K562 (cell line): ENCODE data around the gene SLC15A5. TPM values are rescaled to one million over a fixed set of nuclear protein-coding genes. Genes with fewer than 3 reads are reported as not detected.

Experiments
- ATAC-seq: fragments of 200-7000 bp; cut with Tn5 transposase; 3 replicates; pipeline ENCODE4 v1.9.1; 2020; ENCODE audit warnings: moderate library complexity
- Bru-seq: library from RNA; stranded (reverse); fragments of 400-500 nt; gene quantifications from one replicate; lab custom pipeline; 2021; lab: Mats Ljungman, UMichigan
- BruChase-seq, 2 experiments: library from RNA; stranded (reverse); fragments of 400-500 nt; gene quantifications; one replicate each; lab custom pipeline; 2021; lab: Mats Ljungman, UMichigan
- BruUV-seq: library from RNA; stranded (reverse); fragments of 400-500 nt; replicated peaks from 2 replicates; lab custom pipeline; 2021; lab: Mats Ljungman, UMichigan
- CTCF ChIA-PET: fragments of 300-600 bp; formaldehyde crosslinking; extraction: SDS; loops from one replicate; lab custom pipeline; 2021; ENCODE audit warnings: low intra/inter-chr PET ratio; lab: Yijun Ruan, JAX
- POLR2A ChIA-PET: fragments of 300-600, 350-650 bp; sonication (Branson Sonifier 250); formaldehyde crosslinking; extraction: SDS; loops from one replicate; lab custom pipeline; 2021; ENCODE audit warnings: antibody characterized with exemption, inconsistent platforms; lab: Yijun Ruan, JAX
- DNase-seq, 4 experiments: peaks; one replicate each; pipeline versions ENCODE4 v3.0.0 to v3.0.0-alpha.2; 2011 to 2018; ENCODE audit warnings: low spot score in 3 of 4, mixed read lengths in 3 of 4; ENCODE audit errors: extremely low read depth in 1 of 4
- FAIRE-seq: peaks from 2 replicates; lab custom pipeline; 2011; peaks lifted over from hg19 to GRCh38; lab: Jason Lieb, UNC
- H2AFZ ChIP-seq: 2 replicates; pipeline ENCODE4 v1.6.0; 2011; ENCODE audit warnings: low read depth, low read length, control low read depth, inconsistent platforms
- H3K27ac ChIP-seq: fragments of 200-600 bp; 3 replicates; pipeline ENCODE4 v1.8.0; 2011; ENCODE audit warnings: low read depth, mild to moderate bottlenecking, control low read depth, inconsistent platforms, low read length, moderate library complexity, mixed read lengths; ENCODE audit errors: extremely low read depth
- H3K27me3 ChIP-seq, 2 experiments: fragments of 300-600 bp in 1 of 2; 2 replicates in 1 of 2; 3 replicates in 1 of 2; pipeline versions ENCODE4 v1.6.0 to v1.8.0; 2011; ENCODE audit warnings: inconsistent platforms in 2 of 2, low read length in 2 of 2, mild to moderate bottlenecking in 1 of 2, mixed read lengths in 1 of 2, moderate library complexity in 1 of 2; ENCODE audit not compliant: control insufficient read depth in 2 of 2, insufficient read depth in 2 of 2
- H3K36me3 ChIP-seq: fragments of 300-600 bp; 3 replicates; pipeline ENCODE4 v1.8.0; 2011; ENCODE audit warnings: mild to moderate bottlenecking, low read length, inconsistent platforms; ENCODE audit not compliant: control insufficient read depth, insufficient read depth
- H3K4me1 ChIP-seq, 2 experiments: fragments of 200-600 bp in 1 of 2; replicated peaks in 1 of 2; 2 replicates in 1 of 2; 3 replicates in 1 of 2; pipeline versions ENCODE4 v1.5.1 to v1.8.0; 2011; ENCODE audit warnings: inconsistent platforms in 2 of 2, low read length in 2 of 2, mild to moderate bottlenecking in 1 of 2, mixed read lengths in 1 of 2, moderate library complexity in 1 of 2; ENCODE audit not compliant: control insufficient read depth in 2 of 2, insufficient read depth in 2 of 2
- H3K4me2 ChIP-seq: 2 replicates; pipeline ENCODE4 v1.6.1; 2011; ENCODE audit warnings: low read length, control low read depth, inconsistent platforms, mixed read lengths; ENCODE audit not compliant: insufficient read depth
- H3K4me3 ChIP-seq: fragments of 200-600 bp; sonication (generic), shearing (Covaris generic); 2 replicates; pipeline ENCODE4 v1.5.1; 2016; ENCODE audit warnings: control low read depth, inconsistent platforms
- H3K79me2 ChIP-seq: fragments of 200-600 bp; 3 replicates; pipeline ENCODE4 v1.8.0; 2011; ENCODE audit warnings: low read length, inconsistent platforms; ENCODE audit not compliant: control insufficient read depth, insufficient read depth
- H3K9ac ChIP-seq, 2 experiments: 2 replicates each; pipeline versions ENCODE4 v1.6.0 to v1.6.1; 2011; ENCODE audit warnings: low read depth in 2 of 2, low read length in 2 of 2, control low read depth in 1 of 2, inconsistent platforms in 1 of 2, mild to moderate bottlenecking in 1 of 2, mixed read lengths in 1 of 2; ENCODE audit not compliant: insufficient read depth in 1 of 2
- H3K9me1 ChIP-seq: one replicate; pipeline ENCODE4 v1.6.0; 2011; ENCODE audit warnings: inconsistent platforms, mild to moderate bottlenecking, low read length, moderate library complexity; ENCODE audit not compliant: control insufficient read depth, insufficient read depth
- H3K9me3 ChIP-seq: replicated peaks from 2 replicates; pipeline ENCODE4 v1.5.1; 2011; ENCODE audit warnings: low read depth, low read length, inconsistent platforms; ENCODE audit not compliant: control insufficient read depth, insufficient read depth
- H4K20me1 ChIP-seq: replicated peaks from 2 replicates; pipeline ENCODE4 v1.6.1; 2011; ENCODE audit warnings: low read length, inconsistent platforms, mixed read lengths; ENCODE audit not compliant: control insufficient read depth, insufficient read depth
- DLX4 ChIP-seq: fragments of 250-450 bp; sonication (Bioruptor Pico); IDR thresholded peaks from 2 replicates; pipeline ENCODE4 v1.6.1; 2021; ENCODE audit warnings: mild to moderate bottlenecking
- ILF3 ChIP-seq: fragments of 450-650 bp; IDR thresholded peaks from 2 replicates; pipeline ENCODE4 v1.6.1; 2018; ENCODE audit warnings: antibody characterized with exemption, mild to moderate bottlenecking, moderate library complexity, borderline replicate concordance
- POLR2AphosphoS5 ChIP-seq: IDR thresholded peaks from 2 replicates; pipeline ENCODE4 v1.6.1; 2011; ENCODE audit warnings: mild to moderate bottlenecking, low read depth, low read length, moderate library complexity; ENCODE audit not compliant: control insufficient read depth, insufficient read depth
- SIX5 ChIP-seq, 2 experiments: IDR thresholded peaks; 2 replicates each; pipeline ENCODE4 v1.6.1; 2011; ENCODE audit warnings: low read length in 2 of 2, borderline replicate concordance in 1 of 2, low read depth in 1 of 2, mild to moderate bottlenecking in 1 of 2, moderate library complexity in 1 of 2; ENCODE audit not compliant: insufficient read depth in 1 of 2
- SP1 ChIP-seq: sonication (generic); formaldehyde crosslinking; IDR thresholded peaks from 2 replicates; pipeline ENCODE4 v1.8.1; 2022; ENCODE audit warnings: mild to moderate bottlenecking, missing genetic modification reagents
- WGBS: fragments of 100-300 bp; shearing (Covaris generic); methylation state at CpG from one replicate; pipeline ENCODE4 v1.1.6; 2016; ENCODE audit warnings: low coverage, mixed read lengths; ENCODE audit not compliant: insufficient coverage; ENCODE audit errors: missing lambda C conversion rate; 5-methylcytosine and 5-hydroxymethylcytosine counted together
- in situ Hi-C: fragments of 300-500 bp; cut with MboI; formaldehyde crosslinking; loops from 4 replicates; pipeline ENCODE4 v1.15.0; 2018; ENCODE audit warnings: inconsistent platforms, mixed read lengths
- intact Hi-C: fragments of 100-400 bp; cut with micrococcal nuclease; formaldehyde crosslinking; loops from 2 replicates; pipeline ENCODE4 v1.14.2; 2022
- long read RNA-seq, 3 experiments: library from polyadenylated mRNA in 2 of 3; library from RNA in 1 of 3; unstranded in 2 of 3; stranded (forward) in 1 of 3; transcript quantifications; one replicate each; pipeline ENCODE4 v2.0.0, GENCODE V29; 2019 to 2022
- polyA minus RNA-seq, 3 experiments: library from RNA; depleted of rRNA, polyadenylated mRNA; stranded (reverse); fragments of >200 nt; gene quantifications; 2 replicates each; pipeline ENCODE4 v1.2.3, GENCODE V29; 2011
- polyA plus RNA-seq, 8 experiments: library from polyadenylated mRNA; depleted of rRNA in 4 of 8; stranded (reverse) in 5 of 8; unstranded in 3 of 8; fragments of >200 nt; fragmentation: Nextera tagmentation in 2 of 8; fragmentation: Illumina TruSeq in 1 of 8; extraction: Ambion mirVana in 2 of 8; extraction: Trizol in 1 of 8; gene quantifications; 2 replicates each; pipeline versions ENCODE4 v1.2.1 to v1.2.3, GENCODE V29; 2011 to 2014; ENCODE audit warnings: inconsistent platforms in 1 of 8, missing spikeins in 1 of 8
- total RNA-seq, 7 experiments: library from RNA; depleted of rRNA in 6 of 7; stranded (reverse); fragments of >200 nt in 6 of 7; fragmentation: Illumina TruSeq in 2 of 7; extraction: Trizol in 2 of 7; gene quantifications; 2 replicates each; pipeline versions ENCODE4 v1.2.1 to v1.2.3, GENCODE V29; 2011 to 2021; ENCODE audit warnings: low replicate concordance in 1 of 7
- TF ChIP-seq, protein P1 (sequence below): sonication (generic); IDR thresholded peaks from 2 replicates; pipeline ENCODE4 v1.6.1; 2016
- TF ChIP-seq, protein P2 (sequence below): fragments of 450-650 bp; formaldehyde crosslinking; IDR thresholded peaks from 2 replicates; pipeline ENCODE4 v1.4.0; 2022; ENCODE audit warnings: mild to moderate bottlenecking, moderate library complexity

Gene SLC15A5, protein sequence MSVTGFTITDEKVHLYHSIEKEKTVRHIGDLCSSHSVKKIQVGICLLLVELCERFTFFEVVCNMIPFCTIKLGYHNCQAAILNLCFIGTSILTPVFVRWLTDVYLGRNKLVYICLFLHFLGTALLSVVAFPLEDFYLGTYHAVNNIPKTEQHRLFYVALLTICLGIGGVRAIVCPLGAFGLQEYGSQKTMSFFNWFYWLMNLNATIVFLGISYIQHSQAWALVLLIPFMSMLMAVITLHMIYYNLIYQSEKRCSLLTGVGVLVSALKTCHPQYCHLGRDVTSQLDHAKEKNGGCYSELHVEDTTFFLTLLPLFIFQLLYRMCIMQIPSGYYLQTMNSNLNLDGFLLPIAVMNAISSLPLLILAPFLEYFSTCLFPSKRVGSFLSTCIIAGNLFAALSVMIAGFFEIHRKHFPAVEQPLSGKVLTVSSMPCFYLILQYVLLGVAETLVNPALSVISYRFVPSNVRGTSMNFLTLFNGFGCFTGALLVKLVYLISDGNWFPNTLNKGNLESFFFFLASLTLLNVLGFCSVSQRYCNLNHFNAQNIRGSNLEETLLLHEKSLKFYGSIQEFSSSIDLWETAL
- total RNA-seq (2011; cell fraction: chromatin; rRNA removed; ENCODE audit: low replicate concordance): not detected in 2 replicates
- total RNA-seq (2011; cell fraction: nucleolus; rRNA removed): not detected in 2 replicates
- total RNA-seq (2011; cell fraction: nucleoplasm; rRNA removed): not detected in 2 replicates
- total RNA-seq (2014; rRNA removed) (not detected in 2 replicates), total RNA-seq (2014; rRNA removed; fragmentation: Illumina TruSeq; extraction: Trizol) (not detected in 2 replicates), total RNA-seq (2015; rRNA removed; fragmentation: Illumina TruSeq; extraction: Trizol) (not detected in 2 replicates), total RNA-seq (2021) (not detected in 2 replicates), polyA plus RNA-seq (2011; rRNA removed) (not detected in 2 replicates), polyA plus RNA-seq (2014; fragmentation: Illumina TruSeq; extraction: Trizol) (not detected in 2 replicates), polyA plus RNA-seq (2014; fragmentation: Nextera tagmentation; extraction: Ambion mirVana) (not detected), polyA plus RNA-seq (2014; rRNA removed) (not detected in 2 replicates), polyA minus RNA-seq (2011; rRNA and poly(A)+ RNA removed) (not detected in 2 replicates), Bru-seq, nascent RNA (not detected), BruChase-seq, experiment 1, labeled RNA remaining after a 2-hour chase (not detected), BruChase-seq, experiment 2, labeled RNA remaining after a 6-hour chase (percentile 1 among the genes with signal in this experiment)
- not detected in 2 replicates for polyA plus RNA-seq (2011; cell fraction: cytosol; rRNA removed)
- not detected in 2 replicates for polyA plus RNA-seq (2011; cell fraction: nucleus; rRNA removed)
- not detected in 2 replicates for polyA plus RNA-seq (2012)
- not detected in 2 replicates for polyA minus RNA-seq (2011; cell fraction: cytosol; rRNA and poly(A)+ RNA removed)
- polyA minus RNA-seq (2011; cell fraction: nucleus; rRNA and poly(A)+ RNA removed): not detected in 2 replicates
- long read RNA-seq, experiment 1: 0 reads
- long read RNA-seq, experiment 2: 0 reads
- long read RNA-seq, experiment 3: 0 reads

DNA sequence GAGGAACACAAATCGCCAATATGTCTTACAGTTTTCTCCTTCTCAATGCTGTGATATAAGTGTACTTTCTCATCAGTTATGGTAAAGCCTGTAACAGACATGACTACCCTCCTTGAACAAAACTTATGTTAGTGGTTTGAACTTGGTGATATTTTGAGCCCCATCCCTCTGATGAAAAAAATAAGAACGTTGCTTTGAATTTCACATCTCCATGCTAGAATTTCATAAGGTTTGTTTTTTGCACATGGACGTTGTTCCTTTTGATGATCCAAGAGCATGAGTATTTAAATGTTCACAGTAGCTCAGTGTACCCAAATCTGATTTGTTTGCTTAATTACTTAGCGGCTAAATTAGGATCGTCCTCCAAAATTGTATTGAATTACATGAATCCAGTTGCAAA is at the start of gene SLC15A5:
Gene SLC15A5, minus strand, starts transcription at position 101 of the 400 bp plus-strand sequence. Its CDS starts 0 bp downstream, at position 101.
- DNase-seq (no peak), FAIRE-seq (no peak), ATAC-seq (no peak)
- POLR2A ChIA-PET: no interaction called here
- Histone ChIP-seq H3K4me3 (no peak within 1 kb of the TSS), H3K9ac (no peak within 1 kb of the TSS), H2AFZ (no peak within 1 kb of the TSS), H3K27me3 (no peaks in the 10 kb centered on the region), H3K36me3 (no peaks in the 10 kb centered on the region), H3K9me3 (no peaks in the 10 kb centered on the region), H3K79me2 (no peaks in the 10 kb centered on the region), H3K4me1 (no peaks in the 10 kb centered on the region), H3K4me2 (no peak within 1 kb of the TSS), H3K27ac (no peak within 1 kb of the TSS), H3K9me1 (no peaks in the 10 kb centered on the region), H4K20me1 (no peaks in the 10 kb centered on the region)
- CTCF ChIA-PET: no interaction called here
- 0% methylated on average over 4 of the region's 5 CpGs for WGBS
- TF ChIP-seq DLX4 (CRISPR knock-in tag) (no peak), SP1 (CRISPR knock-in tag) (no peak), ILF3 (no peak), POLR2AphosphoS5 (no peak), SIX5 (IDR thresholded peaks at IDR 0.05; ENCODE audit: borderline replicate concordance in 1 of 2, insufficient read depth in 1 of 2, low read depth in 1 of 2, low read length in 2 of 2) (no peak)
- TF ChIP-seq, protein P1, sequence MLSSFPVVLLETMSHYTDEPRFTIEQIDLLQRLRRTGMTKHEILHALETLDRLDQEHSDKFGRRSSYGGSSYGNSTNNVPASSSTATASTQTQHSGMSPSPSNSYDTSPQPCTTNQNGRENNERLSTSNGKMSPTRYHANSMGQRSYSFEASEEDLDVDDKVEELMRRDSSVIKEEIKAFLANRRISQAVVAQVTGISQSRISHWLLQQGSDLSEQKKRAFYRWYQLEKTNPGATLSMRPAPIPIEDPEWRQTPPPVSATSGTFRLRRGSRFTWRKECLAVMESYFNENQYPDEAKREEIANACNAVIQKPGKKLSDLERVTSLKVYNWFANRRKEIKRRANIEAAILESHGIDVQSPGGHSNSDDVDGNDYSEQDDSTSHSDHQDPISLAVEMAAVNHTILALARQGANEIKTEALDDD: no peak
- TF ChIP-seq, protein P2, sequence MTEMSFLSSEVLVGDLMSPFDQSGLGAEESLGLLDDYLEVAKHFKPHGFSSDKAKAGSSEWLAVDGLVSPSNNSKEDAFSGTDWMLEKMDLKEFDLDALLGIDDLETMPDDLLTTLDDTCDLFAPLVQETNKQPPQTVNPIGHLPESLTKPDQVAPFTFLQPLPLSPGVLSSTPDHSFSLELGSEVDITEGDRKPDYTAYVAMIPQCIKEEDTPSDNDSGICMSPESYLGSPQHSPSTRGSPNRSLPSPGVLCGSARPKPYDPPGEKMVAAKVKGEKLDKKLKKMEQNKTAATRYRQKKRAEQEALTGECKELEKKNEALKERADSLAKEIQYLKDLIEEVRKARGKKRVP: no peak
- intact Hi-C loops: no loop called here
- in situ Hi-C loops: no loop called here
- no TSS peak for BruUV-seq
